H9 (cell line): ENCODE results near the gene KLB. TPM values are rescaled to one million over a fixed set of nuclear protein-coding genes. Genes with fewer than 3 reads are reported as not detected.

ENCODE experiments used
- DNase-seq: peaks from one replicate; pipeline ENCODE4 v3.0.0-alpha.2; 2017
- H2AFZ ChIP-seq: one replicate; pipeline ENCODE4 v1.6.1; 2013; ENCODE audit warnings: mild to moderate bottlenecking, low read length, control low read depth, moderate library complexity
- H2AK5ac ChIP-seq: 2 replicates; pipeline ENCODE4 v1.6.1; 2013; ENCODE audit warnings: low read length, control low read depth, mixed read lengths; ENCODE audit not compliant: insufficient read length
- H2BK120ac ChIP-seq: one replicate; pipeline ENCODE4 v1.6.1; 2013; ENCODE audit warnings: low read depth, mild to moderate bottlenecking, low read length, control low read depth, inconsistent platforms; ENCODE audit not compliant: poor library complexity, severe bottlenecking
- H2BK12ac ChIP-seq: 2 replicates; pipeline ENCODE4 v1.6.1; 2013; ENCODE audit warnings: low read length, control low read depth, mixed read lengths, low read depth; ENCODE audit not compliant: insufficient read length
- H2BK15ac ChIP-seq: 2 replicates; pipeline ENCODE4 v1.6.1; 2013; ENCODE audit warnings: low read depth, low read length, control low read depth
- H2BK20ac ChIP-seq: one replicate; pipeline ENCODE4 v1.6.1; 2013; ENCODE audit warnings: low read depth, mild to moderate bottlenecking, low read length, control low read depth, inconsistent platforms; ENCODE audit not compliant: poor library complexity, severe bottlenecking
- H2BK5ac ChIP-seq: 2 replicates; pipeline ENCODE4 v1.6.1; 2013; ENCODE audit warnings: low read length, control low read depth, mixed read lengths; ENCODE audit not compliant: insufficient read length
- H3K14ac ChIP-seq: 2 replicates; pipeline ENCODE4 v1.6.1; 2013; ENCODE audit warnings: low read length, control low read depth; ENCODE audit not compliant: insufficient read depth
- H3K18ac ChIP-seq: 2 replicates; pipeline ENCODE4 v1.6.1; 2013; ENCODE audit warnings: low read depth, mild to moderate bottlenecking, mixed read lengths, low read length, control low read depth; ENCODE audit not compliant: insufficient read length
- H3K23ac ChIP-seq: 2 replicates; pipeline ENCODE4 v1.6.1; 2013; ENCODE audit warnings: low read length, control low read depth, mixed read lengths, low read depth; ENCODE audit not compliant: insufficient read length
- H3K23me2 ChIP-seq: 2 replicates; pipeline ENCODE4 v1.6.1; 2013; ENCODE audit warnings: low read depth, mild to moderate bottlenecking, mixed read lengths, low read length, control low read depth; ENCODE audit not compliant: insufficient read length, poor library complexity, severe bottlenecking
- H3K27ac ChIP-seq: 2 replicates; pipeline ENCODE4 v1.5.1; 2013; ENCODE audit warnings: low read length, control low read depth, mixed read lengths, low read depth; ENCODE audit not compliant: insufficient read length
- H3K27me3 ChIP-seq: 2 replicates; pipeline ENCODE4 v1.6.1; 2013; ENCODE audit warnings: low read length, control low read depth, inconsistent platforms; ENCODE audit not compliant: insufficient read depth
- H3K4ac ChIP-seq: 2 replicates; pipeline ENCODE4 v1.6.1; 2013; ENCODE audit warnings: low read depth, mild to moderate bottlenecking, control low read depth, inconsistent platforms, low read length, moderate library complexity
- H3K4me1 ChIP-seq: 2 replicates; pipeline ENCODE4 v1.6.1; 2013; ENCODE audit warnings: low read length, control low read depth, inconsistent platforms; ENCODE audit not compliant: insufficient read depth
- H3K4me2 ChIP-seq: 2 replicates; pipeline ENCODE4 v1.6.1; 2013; ENCODE audit warnings: low read length, control low read depth, mixed read lengths; ENCODE audit not compliant: insufficient read length, insufficient read depth
- H3K56ac ChIP-seq: 2 replicates; pipeline ENCODE4 v1.6.1; 2013; ENCODE audit warnings: low read depth, mild to moderate bottlenecking, mixed read lengths, low read length, control low read depth; ENCODE audit not compliant: insufficient read length
- H3K79me1 ChIP-seq: 2 replicates; pipeline ENCODE4 v1.6.1; 2013; ENCODE audit warnings: low read depth, mild to moderate bottlenecking, moderate library complexity, low read length, control low read depth, inconsistent platforms; ENCODE audit not compliant: insufficient read depth, poor library complexity, severe bottlenecking
- H3K79me2 ChIP-seq: 2 replicates; pipeline ENCODE4 v1.6.1; 2013; ENCODE audit warnings: low read length, control low read depth, inconsistent platforms; ENCODE audit not compliant: insufficient read depth
- H3K9ac ChIP-seq: 2 replicates; pipeline ENCODE4 v1.6.1; 2013; ENCODE audit warnings: low read length, control low read depth, mixed read lengths; ENCODE audit not compliant: insufficient read length; ENCODE audit errors: extremely low read depth
- H3K9me3 ChIP-seq: one replicate; pipeline ENCODE4 v1.6.1; 2013; ENCODE audit warnings: low read depth, low read length, inconsistent platforms; ENCODE audit not compliant: control insufficient read depth
- H3T11ph ChIP-seq: one replicate; pipeline ENCODE4 v1.6.1; 2013; ENCODE audit warnings: mild to moderate bottlenecking, low read length, control low read depth, inconsistent platforms
- H4K20me1 ChIP-seq: one replicate; pipeline ENCODE4 v1.6.1; 2013; ENCODE audit not compliant: control insufficient read depth, insufficient read length, insufficient read depth
- H4K5ac ChIP-seq: 2 replicates; pipeline ENCODE4 v1.6.1; 2013; ENCODE audit warnings: low read depth, mild to moderate bottlenecking, mixed read lengths, low read length, control low read depth; ENCODE audit not compliant: insufficient read length
- H4K8ac ChIP-seq: replicated peaks from 2 replicates; pipeline ENCODE4 v1.6.1; 2013; ENCODE audit warnings: low read length, control low read depth, mixed read lengths, low read depth; ENCODE audit not compliant: insufficient read length
- H4K91ac ChIP-seq: 2 replicates; pipeline ENCODE4 v1.6.1; 2013; ENCODE audit warnings: low read depth, mild to moderate bottlenecking, moderate library complexity, mixed read lengths, low read length, control low read depth; ENCODE audit not compliant: insufficient read length
- H3K27ac Mint-ChIP-seq, 3 experiments: 2 replicates in 2 of 3; 3 replicates in 1 of 3; pipeline ENCODE4 v1.8.0; 2020 to 2021; ENCODE audit warnings: mixed read lengths in 3 of 3, mild to moderate bottlenecking in 1 of 3, moderate library complexity in 1 of 3
- H3K27me3 Mint-ChIP-seq: 2 replicates; pipeline ENCODE4 v1.8.0; 2021; ENCODE audit warnings: low read depth, mild to moderate bottlenecking, moderate library complexity, mixed read lengths
- H3K36me3 Mint-ChIP-seq, 3 experiments: 2 replicates in 2 of 3; 3 replicates in 1 of 3; pipeline ENCODE4 v1.8.0; 2020 to 2021; ENCODE audit warnings: low read depth in 3 of 3, mixed read lengths in 3 of 3; ENCODE audit not compliant: insufficient read depth in 1 of 3
- H3K4me1 Mint-ChIP-seq, 2 experiments: 2 replicates each; pipeline ENCODE4 v1.8.0; 2020; ENCODE audit warnings: mixed read lengths in 2 of 2
- H3K4me3 Mint-ChIP-seq, 2 experiments: 2 replicates in 1 of 2; 3 replicates in 1 of 2; pipeline ENCODE4 v1.8.0; 2020 to 2021; ENCODE audit warnings: mild to moderate bottlenecking in 2 of 2, mixed read lengths in 2 of 2, moderate library complexity in 1 of 2
- H3K9me3 Mint-ChIP-seq, 2 experiments: 2 replicates in 1 of 2; 3 replicates in 1 of 2; pipeline ENCODE4 v1.8.0; 2020; ENCODE audit warnings: mild to moderate bottlenecking in 2 of 2, mixed read lengths in 2 of 2, moderate library complexity in 1 of 2
- WGBS: extraction: QIAGEN DNeasy Blood & Tissue Kit; methylation state at CpG from one replicate; pipeline ENCODE4 v1.1.7; 2013; ENCODE audit warnings: missing lambda C conversion rate, low lambda C conversion rate, mixed read lengths; ENCODE audit not compliant: insufficient read length; ENCODE audit errors: extremely low coverage; 5-methylcytosine and 5-hydroxymethylcytosine counted together
- total RNA-seq: library from RNA; stranded (reverse); gene quantifications from 2 replicates; pipeline ENCODE4 v1.2.1, GENCODE V29; 2021
- TF ChIP-seq, protein P1 (sequence below): fragments of 200-600 bp; sonication (generic); conservative IDR thresholded peaks from 3 replicates; pipeline ENCODE4 v1.8.0; 2021; ENCODE audit warnings: antibody characterized with exemption, mild to moderate bottlenecking

The KLB gene
- total RNA-seq, 1 experiment from 2014 or later: 0.07 TPM

DNA sequence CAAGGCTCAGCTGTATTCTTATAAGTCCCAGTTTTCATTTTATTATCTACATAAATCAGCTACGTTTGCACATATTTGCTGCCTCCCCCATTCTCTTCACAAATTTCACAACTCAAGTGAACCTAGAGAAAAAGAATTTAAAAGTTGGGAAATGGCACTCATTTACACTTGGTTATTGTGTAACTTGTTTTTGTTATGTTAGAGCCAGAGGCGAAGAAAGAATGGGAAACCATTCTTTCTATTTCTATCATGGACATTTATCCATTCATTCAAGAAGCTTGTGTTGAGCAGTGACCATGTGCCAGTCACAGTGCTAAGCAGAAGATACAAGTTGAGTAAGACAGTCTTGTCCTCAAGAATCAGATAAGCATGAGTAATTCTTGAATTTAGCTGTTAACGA is 65.7 kb downstream of the KLB start:
- H3K4me3 Mint-ChIP-seq: no peak overlapping the region
- Histone ChIP-seq H3K56ac (no peak overlapping the region), H2BK15ac (no peak overlapping the region), H2BK5ac (no peak overlapping the region), H3K14ac (no peak overlapping the region), H2AK5ac (no peak overlapping the region), H3K27me3 (no peaks in the 10 kb centered on the region), H4K91ac (no peak overlapping the region), H3K79me2 (no peaks in the 10 kb centered on the region), H3K27ac (no peak overlapping the region), H2BK120ac (no peak overlapping the region), H2BK12ac (no peak overlapping the region), H3K9ac (no peak overlapping the region), H3K79me1 (no peaks in the 10 kb centered on the region), H3K23ac (no peak overlapping the region), H2AFZ (no peak overlapping the region), H3K18ac (no peak overlapping the region), H3K9me3 (no peaks in the 10 kb centered on the region), H3K4me2 (no peak overlapping the region), H4K8ac (no peak overlapping the region), H3K23me2 (no peaks in the 10 kb centered on the region), H3K4me1 (no peaks in the 10 kb centered on the region), H4K20me1 (no peaks in the 10 kb centered on the region), H4K5ac (no peak overlapping the region), H3T11ph (no peak overlapping the region), H2BK20ac (no peak overlapping the region), H3K4ac (no peak overlapping the region)
- TF ChIP-seq, protein P1, sequence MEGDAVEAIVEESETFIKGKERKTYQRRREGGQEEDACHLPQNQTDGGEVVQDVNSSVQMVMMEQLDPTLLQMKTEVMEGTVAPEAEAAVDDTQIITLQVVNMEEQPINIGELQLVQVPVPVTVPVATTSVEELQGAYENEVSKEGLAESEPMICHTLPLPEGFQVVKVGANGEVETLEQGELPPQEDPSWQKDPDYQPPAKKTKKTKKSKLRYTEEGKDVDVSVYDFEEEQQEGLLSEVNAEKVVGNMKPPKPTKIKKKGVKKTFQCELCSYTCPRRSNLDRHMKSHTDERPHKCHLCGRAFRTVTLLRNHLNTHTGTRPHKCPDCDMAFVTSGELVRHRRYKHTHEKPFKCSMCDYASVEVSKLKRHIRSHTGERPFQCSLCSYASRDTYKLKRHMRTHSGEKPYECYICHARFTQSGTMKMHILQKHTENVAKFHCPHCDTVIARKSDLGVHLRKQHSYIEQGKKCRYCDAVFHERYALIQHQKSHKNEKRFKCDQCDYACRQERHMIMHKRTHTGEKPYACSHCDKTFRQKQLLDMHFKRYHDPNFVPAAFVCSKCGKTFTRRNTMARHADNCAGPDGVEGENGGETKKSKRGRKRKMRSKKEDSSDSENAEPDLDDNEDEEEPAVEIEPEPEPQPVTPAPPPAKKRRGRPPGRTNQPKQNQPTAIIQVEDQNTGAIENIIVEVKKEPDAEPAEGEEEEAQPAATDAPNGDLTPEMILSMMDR: no peak
- peaks cover 21 to 49% (median 38%) of the 10 kb centered on the region in 3 experiments for H3K36me3 Mint-ChIP-seq
- no peaks in the 10 kb centered on the region for H3K9me3 Mint-ChIP-seq
- peaks cover 2 to 4% of the 10 kb centered on the region in 2 experiments; a peak in 1 of 4 replicates for H3K4me1 Mint-ChIP-seq
- no peak for DNase-seq
- H3K27me3 Mint-ChIP-seq: no peaks in the 10 kb centered on the region
- no peak overlapping the region for H3K27ac Mint-ChIP-seq
- WGBS: no CpG with 5 or more reads among the region's 3 CpGs
